Aorta (tissue), 5 donors: ENCODE measurements around the gene RGL4. TPM values are rescaled to one million over a fixed set of nuclear protein-coding genes. Genes with fewer than 3 reads are reported as not detected.
"Not testable (repeated sequence)": the region's sequence is repeated elsewhere in the genome, so short reads cannot be mapped to it uniquely, and the experiment has no call there.

ENCODE experiments used
- ATAC-seq: fragments of 200-7000 bp; cut with Tn5 transposase; one replicate; pipeline ENCODE4 v1.9.1; 2022; ENCODE audit warnings: moderate library complexity; ENCODE audit not compliant: low FRiP score
- DNase-seq, 2 donors: peaks; one replicate each; pipeline ENCODE4 v3.0.0-alpha.2; 2020
- H3K27ac ChIP-seq, 2 donors: one replicate each; pipeline ENCODE4 v1.5.1; 2013; ENCODE audit warnings: low read length in 2 of 2, mild to moderate bottlenecking in 2 of 2, moderate library complexity in 2 of 2, control low read depth in 1 of 2, inconsistent platforms in 1 of 2, low read depth in 1 of 2
- H3K27me3 ChIP-seq, 2 donors: one replicate each; pipeline ENCODE4 v1.6.1; 2013; ENCODE audit warnings: control low read depth in 1 of 2, low read length in 1 of 2, mild to moderate bottlenecking in 1 of 2, moderate library complexity in 1 of 2; ENCODE audit not compliant: insufficient read depth in 2 of 2, control insufficient read depth in 1 of 2
- H3K36me3 ChIP-seq, 2 donors: one replicate each; pipeline ENCODE4 v1.6.1; 2013; ENCODE audit warnings: control low read depth in 1 of 2, low read length in 1 of 2, mild to moderate bottlenecking in 1 of 2; ENCODE audit not compliant: insufficient read depth in 2 of 2, control insufficient read depth in 1 of 2
- H3K4me1 ChIP-seq, 2 donors: one replicate each; pipeline ENCODE4 v1.6.1; 2013; ENCODE audit warnings: low read length in 2 of 2, control low read depth in 1 of 2, mild to moderate bottlenecking in 1 of 2, moderate library complexity in 1 of 2; ENCODE audit not compliant: insufficient read depth in 2 of 2, control insufficient read depth in 1 of 2
- H3K4me3 ChIP-seq, 2 donors: one replicate each; pipeline ENCODE4 v1.5.1; 2013; ENCODE audit warnings: low read length in 2 of 2, control low read depth in 1 of 2, mild to moderate bottlenecking in 1 of 2
- H3K9me3 ChIP-seq: one replicate; pipeline ENCODE4 v1.6.1; 2013; ENCODE audit warnings: mild to moderate bottlenecking, low read length; ENCODE audit not compliant: control insufficient read depth
- WGBS, 2 donors: extraction: QIAGEN DNeasy Blood & Tissue Kit; methylation state at CpG; one replicate each; pipeline ENCODE4 v1.1.7; 2013; 5-methylcytosine and 5-hydroxymethylcytosine counted together
- intact Hi-C, 2 donors: fragments of 100-400 bp; cut with DNase I; formaldehyde crosslinking; loops; one replicate each; pipeline versions ENCODE4 v1.14.2 to v1.15.0; 2022
- long read RNA-seq, 2 donors: library from polyadenylated mRNA; unstranded; transcript quantifications; one replicate each; pipeline ENCODE4 v2.0.0, GENCODE V29; 2020 to 2021
- polyA plus RNA-seq, 2 donors: library from polyadenylated mRNA; stranded (reverse); fragments of 200-250 nt; gene quantifications; one replicate each; pipeline ENCODE4 v1.2.3, GENCODE V29; 2013
- total RNA-seq, 2 donors: library from RNA; stranded (reverse); fragmentation: NEBNext Ultra II Directional; extraction: Animal tissue kit (Norgen Biotek cat#: 25700); gene quantifications; one replicate each; pipeline ENCODE4 v1.2.1, GENCODE V29; 2021
- donor health status: healthy with polysubstance abuse.
- donor health status: Bipolar disorder and iron deficiency.
- donor health status: DM: no; HTN: no; CAD: no.
- donor health status: DM: no; HTN: no; CAD: no.
- donor health status: DM: yes; HTN: yes; CAD: no.

RGL4 gene, protein sequence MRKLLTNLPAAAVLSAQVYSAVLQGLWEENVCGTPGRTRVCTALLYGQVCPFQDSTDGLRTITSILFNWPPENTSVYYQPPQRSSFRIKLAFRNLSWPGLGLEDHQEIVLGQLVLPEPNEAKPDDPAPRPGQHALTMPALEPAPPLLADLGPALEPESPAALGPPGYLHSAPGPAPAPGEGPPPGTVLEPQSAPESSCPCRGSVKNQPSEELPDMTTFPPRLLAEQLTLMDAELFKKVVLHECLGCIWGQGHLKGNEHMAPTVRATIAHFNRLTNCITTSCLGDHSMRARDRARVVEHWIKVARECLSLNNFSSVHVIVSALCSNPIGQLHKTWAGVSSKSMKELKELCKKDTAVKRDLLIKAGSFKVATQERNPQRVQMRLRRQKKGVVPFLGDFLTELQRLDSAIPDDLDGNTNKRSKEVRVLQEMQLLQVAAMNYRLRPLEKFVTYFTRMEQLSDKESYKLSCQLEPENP
- total RNA-seq, result 1 to 10 TPM; 1.2 to 1.4 TPM
- under 1 TPM; 0.59 to 0.63 TPM for polyA plus RNA-seq
- long read RNA-seq, donor 1, result 0 reads
- long read RNA-seq, donor 2, partial matches to known transcripts, result 0 of 1 reads
- long read RNA-seq, donor 2, other reads (novel, unspliced or antisense), result 1 of 1 reads

DNA sequence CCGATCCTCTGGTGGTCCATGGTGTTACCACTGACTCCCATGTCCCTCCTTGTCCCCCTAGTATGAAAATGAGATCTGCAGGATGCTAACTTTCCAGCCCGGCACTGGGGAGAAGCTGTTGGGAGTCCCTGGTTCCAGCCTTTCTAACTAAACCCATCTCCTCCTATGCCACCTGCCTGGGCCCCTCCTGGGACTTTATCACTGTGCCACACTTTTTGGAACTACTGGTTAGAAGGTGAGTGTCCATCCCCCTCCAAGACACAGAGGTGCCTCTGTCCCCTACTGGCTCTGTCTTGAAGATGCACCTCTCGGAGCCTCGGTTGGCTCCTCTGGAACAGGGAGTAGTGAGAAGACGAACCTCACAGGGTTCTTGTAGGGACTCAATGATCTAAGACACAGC, at the start of gene RGL4:
TSS of gene RGL4 (plus strand) at position 301 of the 400 bp plus-strand sequence. CDS start 1,018 bp downstream, outside the sequence.
- Histone ChIP-seq H3K27ac (no peak within 1 kb of the TSS), H3K9me3 (no peaks in the 10 kb centered on the region), H3K27me3 (no peaks in the 10 kb centered on the region), H3K4me3 (no peak within 1 kb of the TSS), H3K36me3 (no peaks in the 10 kb centered on the region), H3K4me1 (no peaks in the 10 kb centered on the region)
- no peak for DNase-seq
- intact Hi-C loops, result no loop called here
- WGBS, 2 donors, result 93 to 97% methylated on average over 5 of the region's 5 CpGs
- no peak for ATAC-seq

DNA sequence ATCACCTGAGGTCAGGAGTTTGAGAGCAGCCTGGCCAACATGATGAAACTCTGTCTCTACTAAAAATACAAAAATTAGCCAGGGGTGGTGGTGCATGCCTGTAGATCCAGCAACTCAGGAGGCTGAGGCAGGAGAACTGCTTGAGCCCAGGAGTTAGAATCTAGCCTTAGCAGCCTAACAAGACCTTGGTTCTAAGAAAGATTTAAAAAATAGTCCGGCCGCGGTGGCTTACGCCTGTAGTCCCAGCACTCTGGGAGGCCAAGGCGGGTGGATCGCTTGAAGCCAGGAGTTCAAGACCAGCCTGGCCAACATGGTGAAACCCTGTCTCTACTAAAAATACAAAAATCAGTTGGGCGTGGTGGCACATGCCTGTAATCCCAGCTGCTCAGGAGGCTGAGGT, 44.3 kb upstream of the RGL4 start:
- H3K27ac ChIP-seq, ATAC-seq, H3K4me1 ChIP-seq, intact Hi-C loops, H3K27me3 ChIP-seq, H3K4me3 ChIP-seq, H3K9me3 ChIP-seq, H3K36me3 ChIP-seq, DNase-seq: not testable (repeated sequence)
- WGBS, 2 donors, result 93 to 94% methylated on average over 7 of the region's 7 CpGs

DNA sequence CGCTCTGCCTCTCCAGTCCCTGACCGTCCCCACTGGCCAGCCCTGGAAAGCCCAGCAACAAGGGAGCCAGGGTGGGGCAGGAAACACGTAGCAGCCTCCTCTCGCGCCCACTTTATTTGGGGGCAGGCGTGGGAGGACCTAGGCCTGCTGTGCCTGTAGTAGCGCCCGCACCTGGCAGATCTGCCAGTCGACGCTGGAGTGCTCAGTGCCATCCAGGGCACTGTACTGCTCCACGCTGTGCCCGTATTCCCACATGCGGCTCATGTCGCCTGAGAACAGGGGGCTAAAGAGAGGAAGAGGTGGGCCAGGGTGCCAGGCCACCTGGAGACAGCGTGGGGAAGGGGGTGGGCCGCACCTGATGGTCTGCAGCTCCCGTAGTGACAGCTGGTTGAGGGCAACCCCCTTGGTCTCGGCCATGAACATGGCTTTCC, 41.7 kb upstream of the RGL4 start:
- DNase-seq (peak in 1 of 2 donors; percentile 67), ATAC-seq (peak; percentile 37)
- WGBS, 2 donors, result 90 to 92% methylated on average over 18 of the region's 18 CpGs

DNA sequence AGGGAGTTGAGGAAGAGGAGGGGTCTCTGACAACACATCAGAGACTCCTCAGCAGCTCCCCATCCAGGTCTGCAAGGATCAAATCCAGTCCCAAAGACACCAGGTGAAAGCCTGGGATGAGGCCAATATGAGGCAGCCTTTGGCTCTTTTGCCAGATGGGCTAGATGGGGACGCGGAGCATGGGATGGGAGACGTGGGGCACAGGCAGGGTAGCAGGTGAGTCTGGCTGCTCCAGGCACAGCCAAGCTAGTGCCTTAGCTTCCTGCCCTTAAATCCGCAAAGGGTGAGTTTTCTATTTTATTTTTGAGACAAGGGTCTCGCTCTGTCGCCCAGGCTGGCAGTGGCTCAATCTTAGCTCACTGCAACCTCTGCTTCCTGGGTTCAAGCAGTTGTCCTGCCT, 39.1 kb upstream of the RGL4 start:
- ATAC-seq (no peak), DNase-seq (peak in 1 of 2 donors; percentile 42)
- 96 to 98% methylated on average over 6 of the region's 6 CpGs for WGBS, 2 donors
- H3K27me3 ChIP-seq, result no peaks in the 10 kb centered on the region
- H3K4me1 ChIP-seq, result no peaks in the 10 kb centered on the region
- intact Hi-C loops, result no loop called here
- no peak overlapping the region for H3K4me3 ChIP-seq
- H3K9me3 ChIP-seq, result no peaks in the 10 kb centered on the region
- peaks cover 0 to 1% of the 10 kb centered on the region in 2 donors for H3K36me3 ChIP-seq
- no peak overlapping the region for H3K27ac ChIP-seq

More for the DNA sequence above, 41.7 kb upstream of the RGL4 start:
- Histone ChIP-seq H3K4me3 (no peak overlapping the region), H3K9me3 (no peaks in the 10 kb centered on the region), H3K4me1 (no peaks in the 10 kb centered on the region), H3K27me3 (no peaks in the 10 kb centered on the region), H3K27ac (no peak overlapping the region), H3K36me3 (peaks cover 0 to 1% of the 10 kb centered on the region in 2 donors)
- intact Hi-C loops, result no loop called here

DNA sequence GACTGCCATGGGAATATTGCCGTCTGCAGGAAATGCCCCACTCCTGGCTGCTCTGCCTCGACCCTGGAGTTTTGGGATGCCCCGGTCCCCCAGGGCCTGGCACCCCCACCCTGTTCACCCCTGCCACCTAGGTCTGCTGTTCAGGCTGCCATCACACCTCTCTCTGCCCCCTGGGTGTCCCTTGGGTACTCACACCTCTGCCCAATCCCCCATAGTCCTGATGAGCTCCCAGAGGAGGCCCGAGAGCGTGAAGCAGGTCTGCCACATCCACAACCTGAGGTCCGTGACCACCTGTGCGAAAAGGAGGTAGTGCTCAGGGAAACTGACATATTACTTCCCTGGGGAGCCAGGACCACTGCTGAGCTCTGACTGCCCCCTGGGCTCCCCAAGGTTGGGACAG, 38.5 kb upstream of the RGL4 start:
- Histone ChIP-seq H3K27ac (no peak overlapping the region), H3K4me1 (no peaks in the 10 kb centered on the region), H3K4me3 (no peak overlapping the region), H3K27me3 (no peaks in the 10 kb centered on the region), H3K36me3 (peaks cover 0 to 1% of the 10 kb centered on the region in 2 donors), H3K9me3 (no peaks in the 10 kb centered on the region)
- ATAC-seq (no peak), DNase-seq (peak in 1 of 2 donors; percentile 40)
- intact Hi-C loops, result no loop called here
- WGBS, 2 donors, result 94 to 95% methylated on average over 7 of the region's 7 CpGs

DNA sequence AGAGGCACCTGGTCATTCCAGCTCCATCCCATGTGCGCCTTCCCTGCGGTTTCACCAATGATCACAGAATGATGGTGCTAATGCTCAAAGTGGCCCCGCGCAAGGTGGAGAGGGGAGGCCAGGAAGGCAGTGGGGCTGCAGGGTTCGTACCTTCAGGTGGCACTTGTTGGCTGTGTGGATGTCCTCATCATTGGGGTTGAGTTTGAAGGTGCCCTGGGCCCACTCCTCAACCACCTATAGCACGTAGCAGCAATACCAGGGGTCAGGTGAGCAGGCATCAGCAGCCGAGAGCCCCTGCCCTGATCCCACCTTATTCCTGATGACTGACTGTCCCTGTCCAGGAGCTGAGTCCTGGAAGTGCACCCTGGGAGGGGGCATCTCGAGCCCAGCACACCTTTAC, 38.1 kb upstream of the RGL4 start:
- DNase-seq, result peak in 1 of 2 donors; percentile 60
- no peaks in the 10 kb centered on the region for H3K27me3 ChIP-seq
- H3K4me3 ChIP-seq, result no peak overlapping the region
- no peaks in the 10 kb centered on the region for H3K9me3 ChIP-seq
- WGBS, 2 donors, result 95 to 97% methylated on average over 8 of the region's 8 CpGs
- ATAC-seq, result no peak
- intact Hi-C loops, result no loop called here
- no peak overlapping the region for H3K27ac ChIP-seq
- H3K36me3 ChIP-seq, result peaks cover 0 to 1% of the 10 kb centered on the region in 2 donors
- no peaks in the 10 kb centered on the region for H3K4me1 ChIP-seq

DNA sequence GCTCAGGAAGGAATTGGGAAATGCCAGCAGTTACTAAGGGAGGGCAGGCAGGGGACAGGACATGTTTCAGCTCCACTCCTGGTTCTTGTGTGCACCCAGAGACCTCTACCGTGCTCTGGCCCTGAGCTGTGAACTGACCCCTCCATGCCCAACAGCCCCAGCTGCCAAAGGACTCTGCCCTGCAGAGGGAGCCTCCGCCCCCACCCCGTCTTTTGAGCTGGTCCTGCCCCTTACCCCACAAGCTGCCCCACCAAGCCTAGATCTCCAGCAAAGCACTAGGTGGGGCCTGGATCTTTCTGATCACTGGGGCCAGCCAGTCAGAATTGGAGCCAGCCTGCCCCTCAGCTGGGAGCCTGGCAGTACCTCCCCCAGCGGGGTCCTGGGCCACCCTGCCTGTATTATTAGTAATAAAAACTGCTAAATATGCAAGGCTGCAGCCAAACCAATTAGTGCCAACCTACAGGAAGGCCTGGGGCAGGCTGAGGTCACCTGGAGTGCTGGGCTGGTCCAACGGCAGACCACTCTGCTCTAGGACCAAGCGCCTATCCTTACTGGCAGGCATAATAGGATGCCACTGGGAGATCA, 34.8 kb upstream of the RGL4 start:
- DNase-seq, result peak in 1 of 2 donors; percentile 58
- no peaks in the 10 kb centered on the region for H3K27me3 ChIP-seq
- WGBS, 2 donors, result 82 to 91% methylated on average over 6 of the region's 6 CpGs
- peaks cover 0 to 1% of the 10 kb centered on the region in 2 donors for H3K36me3 ChIP-seq
- no peak overlapping the region for H3K27ac ChIP-seq
- no peak overlapping the region for H3K4me3 ChIP-seq
- no peaks in the 10 kb centered on the region for H3K9me3 ChIP-seq
- ATAC-seq, result no peak
- intact Hi-C loops, result no loop called here
- no peaks in the 10 kb centered on the region for H3K4me1 ChIP-seq

DNA sequence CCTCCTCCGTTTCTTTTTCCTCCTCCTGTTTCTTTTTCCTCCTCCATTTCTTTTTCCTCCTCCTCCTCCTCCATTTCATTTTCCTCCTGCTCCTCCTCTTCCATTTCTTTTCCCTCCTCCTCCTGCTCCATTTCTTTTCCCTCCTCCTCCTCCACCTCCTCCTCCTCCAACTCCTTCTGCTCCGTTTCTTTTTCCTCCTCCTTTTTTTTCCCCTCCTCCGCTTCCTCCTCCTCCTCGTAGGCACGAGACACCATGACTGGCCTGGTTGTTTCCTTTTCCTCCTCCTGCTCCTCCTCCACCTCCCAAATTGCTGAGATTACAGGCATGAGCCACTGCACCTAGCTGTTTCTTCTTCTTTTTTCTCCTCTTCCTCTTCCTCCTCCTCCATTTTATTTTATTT, 33.1 kb upstream of the RGL4 start:
- WGBS, 2 donors, result 68% methylated on average over 5 of the region's 5 CpGs
- Histone ChIP-seq H3K4me1 (no peaks in the 10 kb centered on the region), H3K4me3 (no peak overlapping the region), H3K36me3 (peaks cover 0 to 1% of the 10 kb centered on the region in 2 donors), H3K27me3 (no peaks in the 10 kb centered on the region), H3K9me3 (no peaks in the 10 kb centered on the region), H3K27ac (no peak overlapping the region)
- intact Hi-C loops, result no loop called here
- DNase-seq (no peak), ATAC-seq (no peak)
